ENCODE results near the gene RPIA.
"Not testable (repeated sequence)": the region's sequence is repeated elsewhere in the genome, so short reads cannot be mapped to it uniquely, and the experiment has no call there.

Gene RPIA

DNA sequence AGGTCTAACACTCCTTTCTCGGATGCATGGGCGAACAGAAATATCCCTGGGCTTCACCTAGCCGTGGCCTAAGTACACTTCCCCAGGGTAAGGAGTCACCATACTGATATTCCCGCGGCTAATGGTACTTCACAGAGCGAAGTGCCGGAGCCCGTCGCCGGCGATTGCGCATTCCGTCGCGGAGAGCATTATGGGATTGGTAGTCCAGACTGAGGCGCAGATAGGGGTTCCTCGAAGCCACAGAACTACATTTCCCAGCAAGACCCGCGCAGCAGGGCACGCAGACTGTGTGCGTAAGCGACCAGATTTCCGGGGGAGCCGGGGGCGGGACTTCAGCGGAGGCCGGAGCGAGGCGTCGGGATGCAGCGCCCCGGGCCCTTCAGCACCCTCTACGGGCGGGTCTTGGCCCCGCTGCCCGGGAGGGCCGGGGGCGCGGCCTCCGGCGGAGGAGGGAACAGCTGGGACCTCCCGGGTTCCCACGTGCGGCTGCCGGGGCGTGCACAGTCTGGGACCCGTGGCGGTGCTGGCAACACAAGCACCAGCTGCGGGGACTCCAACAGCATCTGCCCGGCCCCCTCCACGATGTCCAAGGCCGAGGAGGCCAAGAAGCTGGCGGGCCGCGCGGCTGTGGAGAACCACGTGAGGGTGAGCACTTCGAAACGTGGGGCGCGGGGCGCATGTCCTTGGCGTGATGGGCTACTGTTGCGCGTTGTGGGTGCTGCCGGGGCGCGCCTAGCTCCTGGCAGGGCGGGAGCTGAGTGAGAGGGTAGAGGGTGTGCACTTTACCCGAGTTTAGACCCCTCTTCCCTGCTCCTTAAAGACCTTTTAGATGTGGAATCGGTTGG, at the start of gene RPIA:
Gene RPIA, plus strand, starts transcription at position 335 of the 845 bp plus-strand sequence. Its CDS starts 26 bp downstream, at position 361.
- Histone ChIP-seq H3K27me3 (ENCODE audit: control insufficient read depth, insufficient read depth, low read length) (peaks cover 5% of the 10 kb centered on the region), H3K36me3 (ENCODE audit: control insufficient read depth, low read depth, low read length) (no peaks in the 10 kb centered on the region), H3K4me1 (ENCODE audit: control insufficient read depth, low read depth, low read length) (no peaks in the 10 kb centered on the region), H3K4me3 (ENCODE audit: low read length) (peak within 1 kb of the TSS; percentile 76), H3K9ac (ENCODE audit: low read length) (peak within 1 kb of the TSS; percentile 74), H3K9me3 (ENCODE audit: control insufficient read depth, low read depth, low read length) (no peaks in the 10 kb centered on the region), H3K27ac (ENCODE audit: low read length) (peak within 1 kb of the TSS; percentile 43)

DNA sequence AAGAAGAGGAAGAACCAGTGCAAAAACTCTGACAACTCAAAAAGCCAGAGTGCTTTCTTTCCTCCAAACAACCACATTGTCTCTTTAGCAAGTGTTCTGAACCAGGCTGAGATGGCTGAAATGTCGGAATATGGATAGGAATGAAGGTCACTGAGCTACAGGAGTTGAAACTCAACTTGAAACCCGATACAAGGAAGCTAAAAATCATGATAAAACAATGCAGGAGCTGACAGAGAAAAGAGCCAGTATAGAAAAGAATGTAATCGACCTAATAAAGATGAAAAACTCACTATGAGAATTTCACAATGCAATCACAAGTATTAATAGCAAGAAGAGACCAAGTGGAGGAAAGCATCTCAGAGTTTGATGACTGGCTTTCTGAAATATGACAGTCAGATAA, 49.2 kb upstream of the RPIA start:
- no peak overlapping the region for H3K4me3 ChIP-seq (ENCODE audit: low read length)
- H3K4me1 ChIP-seq (ENCODE audit: control insufficient read depth, low read depth, low read length): peaks cover 10% of the 10 kb centered on the region
- no peaks in the 10 kb centered on the region for H3K27me3 ChIP-seq (ENCODE audit: control insufficient read depth, insufficient read depth, low read length)
- no peak overlapping the region for H3K9ac ChIP-seq (ENCODE audit: low read length)
- no peaks in the 10 kb centered on the region for H3K9me3 ChIP-seq (ENCODE audit: control insufficient read depth, low read depth, low read length)
- H3K27ac ChIP-seq (ENCODE audit: low read length): no peak overlapping the region
- H3K36me3 ChIP-seq (ENCODE audit: control insufficient read depth, low read depth, low read length): no peaks in the 10 kb centered on the region

DNA sequence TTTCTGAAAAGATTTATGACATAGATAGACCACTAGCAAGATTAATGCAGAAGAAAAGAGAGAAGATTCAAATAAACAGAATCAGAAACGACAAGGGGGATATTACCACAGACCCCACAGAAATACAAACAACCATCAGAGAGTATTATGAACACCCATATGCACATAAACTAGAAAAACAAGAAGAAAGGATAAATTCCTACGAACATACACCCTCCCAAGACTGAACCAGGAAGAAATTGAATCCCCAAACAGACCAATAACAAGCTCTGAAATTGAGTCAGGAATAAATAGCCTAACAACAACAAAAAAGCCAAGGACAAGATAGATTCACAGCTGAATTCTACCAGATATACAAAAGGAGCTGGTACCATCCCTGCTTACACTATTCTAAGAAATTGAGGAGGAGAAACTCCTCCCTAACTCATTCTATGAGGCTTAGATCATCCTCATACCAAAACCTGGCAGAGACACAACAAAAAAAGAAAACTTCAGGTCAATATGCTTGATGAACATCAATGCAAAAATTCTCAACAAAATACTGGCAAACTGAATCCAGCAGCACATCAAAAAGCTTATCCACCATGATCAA, 46.1 kb upstream of the RPIA start:
- H3K9ac ChIP-seq (ENCODE audit: low read length); H3K27me3 ChIP-seq (ENCODE audit: control insufficient read depth, insufficient read depth, low read length); H3K27ac ChIP-seq (ENCODE audit: low read length); H3K36me3 ChIP-seq (ENCODE audit: control insufficient read depth, low read depth, low read length); H3K4me3 ChIP-seq (ENCODE audit: low read length); H3K4me1 ChIP-seq (ENCODE audit: control insufficient read depth, low read depth, low read length); H3K9me3 ChIP-seq (ENCODE audit: control insufficient read depth, low read depth, low read length): not testable (repeated sequence)

DNA sequence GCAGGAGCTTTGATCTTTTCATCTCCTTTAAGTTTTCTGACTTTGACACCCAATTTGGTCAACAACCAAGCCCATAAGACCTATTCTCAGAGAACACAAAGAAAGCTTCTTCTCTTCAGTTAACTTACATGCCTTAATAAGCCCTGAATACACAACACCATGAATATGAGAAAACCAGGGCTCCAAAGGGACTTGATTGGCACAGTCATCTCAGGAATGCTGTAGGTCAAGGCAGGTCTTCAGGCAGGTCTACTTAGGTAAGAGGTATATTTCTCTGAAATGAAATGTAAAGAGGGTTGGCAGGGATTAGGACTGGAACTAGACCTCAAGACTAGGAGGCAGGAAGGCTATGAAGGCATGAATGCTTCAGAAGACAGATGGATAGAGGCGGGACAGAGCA, 39.8 kb upstream of the RPIA start:
- Histone ChIP-seq H3K27me3 (ENCODE audit: control insufficient read depth, insufficient read depth, low read length) (no peaks in the 10 kb centered on the region), H3K4me1 (ENCODE audit: control insufficient read depth, low read depth, low read length) (no peaks in the 10 kb centered on the region), H3K36me3 (ENCODE audit: control insufficient read depth, low read depth, low read length) (no peaks in the 10 kb centered on the region), H3K27ac (ENCODE audit: low read length) (no peak overlapping the region), H3K9ac (ENCODE audit: low read length) (no peak overlapping the region), H3K9me3 (ENCODE audit: control insufficient read depth, low read depth, low read length) (no peaks in the 10 kb centered on the region), H3K4me3 (ENCODE audit: low read length) (no peak overlapping the region)

DNA sequence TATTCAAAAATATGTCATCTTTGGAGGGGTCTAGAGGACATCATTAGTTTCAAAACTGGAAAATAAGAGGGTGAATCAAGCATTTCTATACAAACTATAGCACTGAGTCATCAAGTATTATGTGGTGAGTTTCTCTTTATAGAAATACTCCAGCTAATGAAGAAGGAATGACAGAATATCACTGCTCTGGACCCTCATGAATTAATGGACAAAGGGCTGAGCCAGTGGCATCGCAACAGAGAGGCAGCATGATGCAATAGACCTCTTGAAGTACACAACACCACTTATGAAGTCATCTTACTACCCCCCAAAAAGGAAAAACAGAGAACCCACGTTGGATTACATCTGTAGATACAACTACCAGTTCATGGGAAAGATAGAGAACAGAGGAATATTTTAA, 36.8 kb upstream of the RPIA start:
- Histone ChIP-seq H3K27ac (ENCODE audit: low read length) (no peak overlapping the region), H3K4me3 (ENCODE audit: low read length) (no peak overlapping the region), H3K27me3 (ENCODE audit: control insufficient read depth, insufficient read depth, low read length) (no peaks in the 10 kb centered on the region), H3K9ac (ENCODE audit: low read length) (no peak overlapping the region), H3K4me1 (ENCODE audit: control insufficient read depth, low read depth, low read length) (peaks cover 16% of the 10 kb centered on the region), H3K36me3 (ENCODE audit: control insufficient read depth, low read depth, low read length) (no peaks in the 10 kb centered on the region), H3K9me3 (ENCODE audit: control insufficient read depth, low read depth, low read length) (no peaks in the 10 kb centered on the region)

DNA sequence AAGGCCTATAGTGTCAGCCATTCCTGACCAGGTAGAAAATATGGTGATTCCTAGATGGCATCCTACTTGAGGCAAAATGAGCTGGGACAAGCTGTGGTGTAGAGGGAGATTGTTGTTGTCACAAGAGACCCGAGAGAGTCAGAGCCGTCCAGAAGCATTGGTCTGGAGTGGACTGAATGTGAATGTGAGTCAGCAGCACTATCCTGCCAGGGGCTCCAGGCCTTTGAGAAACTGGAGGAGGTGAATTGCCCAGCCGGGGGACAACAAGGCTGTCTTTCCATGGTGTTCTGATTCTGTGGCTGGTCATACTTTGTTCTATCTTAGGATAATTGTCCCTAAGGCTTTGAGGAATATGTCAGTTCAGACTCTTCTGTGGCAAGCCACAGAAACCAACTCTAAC, 34.8 kb upstream of the RPIA start:
- no peak overlapping the region for H3K27ac ChIP-seq (ENCODE audit: low read length)
- H3K4me3 ChIP-seq (ENCODE audit: low read length): no peak overlapping the region
- no peaks in the 10 kb centered on the region for H3K36me3 ChIP-seq (ENCODE audit: control insufficient read depth, low read depth, low read length)
- peaks cover 17% of the 10 kb centered on the region for H3K4me1 ChIP-seq (ENCODE audit: control insufficient read depth, low read depth, low read length)
- H3K9ac ChIP-seq (ENCODE audit: low read length): no peak overlapping the region
- H3K9me3 ChIP-seq (ENCODE audit: control insufficient read depth, low read depth, low read length): no peaks in the 10 kb centered on the region
- no peaks in the 10 kb centered on the region for H3K27me3 ChIP-seq (ENCODE audit: control insufficient read depth, insufficient read depth, low read length)

DNA sequence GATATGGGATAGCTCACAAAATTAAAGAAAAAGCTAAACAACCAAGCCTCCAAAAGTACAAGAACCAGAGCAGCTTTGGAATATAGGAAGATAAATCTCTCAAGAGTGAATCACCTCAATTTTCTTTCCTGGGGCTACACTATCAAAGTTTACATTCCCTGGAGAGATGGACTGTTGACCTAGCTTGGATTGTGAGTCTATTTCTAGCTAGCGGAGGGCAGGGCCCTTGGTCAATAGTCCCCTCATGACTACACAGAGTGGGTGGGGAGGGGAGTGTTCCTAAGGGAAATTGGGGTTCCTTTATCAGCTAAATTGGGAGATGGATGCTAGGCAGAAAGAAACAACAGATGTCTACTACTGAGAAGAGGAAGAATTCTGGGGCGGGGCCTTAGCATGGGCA, 34.3 kb upstream of the RPIA start:
- Histone ChIP-seq H3K4me1 (ENCODE audit: control insufficient read depth, low read depth, low read length) (peaks cover 17% of the 10 kb centered on the region), H3K9ac (ENCODE audit: low read length) (no peak overlapping the region), H3K27ac (ENCODE audit: low read length) (no peak overlapping the region), H3K27me3 (ENCODE audit: control insufficient read depth, insufficient read depth, low read length) (no peaks in the 10 kb centered on the region), H3K9me3 (ENCODE audit: control insufficient read depth, low read depth, low read length) (no peaks in the 10 kb centered on the region), H3K4me3 (ENCODE audit: low read length) (no peak overlapping the region), H3K36me3 (ENCODE audit: control insufficient read depth, low read depth, low read length) (no peaks in the 10 kb centered on the region)

DNA sequence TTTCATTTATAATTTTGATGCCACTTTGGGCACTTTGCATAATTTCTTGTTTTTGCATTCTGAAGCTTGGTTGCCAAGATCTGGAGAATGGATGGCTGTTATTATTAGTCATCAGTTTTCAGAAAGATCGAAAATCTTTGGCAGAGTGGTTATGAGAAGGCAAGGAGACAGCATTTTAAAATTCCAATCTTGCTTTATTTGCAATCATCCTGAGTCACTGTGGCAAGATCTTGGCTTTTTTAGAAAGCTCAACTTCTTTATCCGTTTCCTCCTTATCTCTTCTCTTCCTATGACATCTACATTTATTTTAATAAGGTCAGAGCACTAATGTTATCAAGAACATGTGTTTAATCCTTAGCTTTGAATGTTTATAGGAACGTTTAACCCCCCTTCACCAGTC, 33.1 kb upstream of the RPIA start:
- Histone ChIP-seq H3K36me3 (ENCODE audit: control insufficient read depth, low read depth, low read length) (no peaks in the 10 kb centered on the region), H3K27me3 (ENCODE audit: control insufficient read depth, insufficient read depth, low read length) (no peaks in the 10 kb centered on the region), H3K9me3 (ENCODE audit: control insufficient read depth, low read depth, low read length) (no peaks in the 10 kb centered on the region), H3K27ac (ENCODE audit: low read length) (no peak overlapping the region), H3K4me1 (ENCODE audit: control insufficient read depth, low read depth, low read length) (peaks cover 17% of the 10 kb centered on the region), H3K9ac (ENCODE audit: low read length) (no peak overlapping the region), H3K4me3 (ENCODE audit: low read length) (peak overlapping the region; percentile 15)

DNA sequence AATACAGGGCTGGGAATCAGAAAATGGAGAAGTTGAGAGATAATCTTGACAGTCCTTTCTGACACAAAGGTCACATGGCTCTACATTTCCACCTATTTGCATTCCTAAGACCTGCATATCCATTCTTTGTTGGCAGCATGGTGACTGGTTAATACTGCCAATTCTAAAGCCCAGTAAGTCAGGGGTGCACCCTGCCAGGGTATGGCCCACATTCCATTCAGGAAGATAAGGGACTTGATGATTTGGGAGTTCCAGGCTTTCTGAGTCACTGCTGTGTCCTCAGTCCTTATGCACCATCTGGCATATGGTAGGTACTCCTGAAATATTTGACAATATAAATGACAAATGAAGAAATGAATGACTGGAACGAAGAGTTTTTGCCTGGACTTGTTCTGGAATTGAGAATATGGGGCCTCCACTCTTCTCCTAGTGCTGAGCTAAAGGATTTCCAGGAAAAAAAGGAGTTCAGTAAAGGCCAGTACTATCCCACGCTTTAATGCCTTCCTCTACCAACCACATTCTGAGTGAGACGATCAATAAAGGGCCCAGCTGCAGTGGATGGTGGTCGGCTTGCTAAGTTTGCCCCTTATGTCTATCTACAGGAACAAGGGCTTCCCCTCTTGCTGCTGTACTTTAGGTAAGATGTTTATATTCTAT, 32.5 kb upstream of the RPIA start:
- Histone ChIP-seq H3K9me3 (ENCODE audit: control insufficient read depth, low read depth, low read length) (no peaks in the 10 kb centered on the region), H3K27ac (ENCODE audit: low read length) (peak overlapping the region; percentile 35), H3K9ac (ENCODE audit: low read length) (peak overlapping the region; percentile 4), H3K27me3 (ENCODE audit: control insufficient read depth, insufficient read depth, low read length) (no peaks in the 10 kb centered on the region), H3K4me3 (ENCODE audit: low read length) (peak overlapping the region; percentile 15), H3K36me3 (ENCODE audit: control insufficient read depth, low read depth, low read length) (no peaks in the 10 kb centered on the region), H3K4me1 (ENCODE audit: control insufficient read depth, low read depth, low read length) (peaks cover 17% of the 10 kb centered on the region)

DNA sequence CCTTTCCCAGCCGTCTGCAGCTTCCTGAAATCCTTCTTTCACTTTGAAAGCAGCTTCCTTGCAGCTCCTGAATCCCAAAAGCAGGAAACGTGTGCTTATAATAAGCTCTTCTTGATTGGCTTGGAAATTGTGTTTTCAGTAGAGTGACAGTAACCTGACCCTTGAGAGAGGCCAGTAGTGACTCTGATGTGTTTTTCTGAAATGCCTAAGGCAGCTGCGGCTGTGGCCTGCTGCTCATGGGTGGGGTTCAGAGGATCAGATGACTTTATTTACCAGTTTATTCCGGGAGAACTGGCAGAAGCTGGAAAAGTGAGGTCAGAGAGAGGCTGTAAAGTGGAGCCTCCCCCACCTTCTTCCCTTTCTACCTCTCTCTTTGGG, 31.9 kb upstream of the RPIA start:
- Histone ChIP-seq H3K9ac (ENCODE audit: low read length) (no peak overlapping the region), H3K36me3 (ENCODE audit: control insufficient read depth, low read depth, low read length) (no peaks in the 10 kb centered on the region), H3K9me3 (ENCODE audit: control insufficient read depth, low read depth, low read length) (no peaks in the 10 kb centered on the region), H3K27me3 (ENCODE audit: control insufficient read depth, insufficient read depth, low read length) (no peaks in the 10 kb centered on the region), H3K4me3 (ENCODE audit: low read length) (no peak overlapping the region), H3K27ac (ENCODE audit: low read length) (peak overlapping the region; percentile 35), H3K4me1 (ENCODE audit: control insufficient read depth, low read depth, low read length) (peaks cover 17% of the 10 kb centered on the region)

DNA sequence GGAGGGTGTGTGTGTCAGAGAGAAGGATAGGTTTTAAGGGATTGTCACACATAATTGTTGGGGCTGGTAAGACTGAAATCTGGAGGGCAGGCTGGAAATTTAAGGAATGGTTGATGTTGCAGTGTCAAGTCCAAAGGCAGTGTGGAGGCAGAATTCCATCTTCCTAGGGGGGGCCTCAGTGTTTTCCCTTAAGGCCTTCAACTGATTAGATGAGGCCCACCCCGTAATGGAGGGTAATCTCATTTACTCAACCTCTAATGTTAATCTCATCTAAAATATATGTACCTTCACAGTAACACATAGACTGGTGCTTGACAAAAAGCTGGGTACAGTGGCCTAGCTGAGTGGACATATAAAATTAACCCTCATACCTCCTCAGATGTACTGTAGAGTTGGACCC, 30.9 kb upstream of the RPIA start:
- no peak overlapping the region for H3K27ac ChIP-seq (ENCODE audit: low read length)

More for the DNA sequence above, 30.9 kb upstream of the RPIA start:
- Histone ChIP-seq H3K4me3 (ENCODE audit: low read length) (no peak overlapping the region), H3K4me1 (ENCODE audit: control insufficient read depth, low read depth, low read length) (peaks cover 17% of the 10 kb centered on the region), H3K36me3 (ENCODE audit: control insufficient read depth, low read depth, low read length) (no peaks in the 10 kb centered on the region), H3K9me3 (ENCODE audit: control insufficient read depth, low read depth, low read length) (no peaks in the 10 kb centered on the region), H3K27me3 (ENCODE audit: control insufficient read depth, insufficient read depth, low read length) (no peaks in the 10 kb centered on the region), H3K9ac (ENCODE audit: low read length) (no peak overlapping the region)
